HEK293 (cell line): ENCODE data around the gene SRRM5.
A peak's percentile ranks its signal among the peaks of the same experiment; 100 is the strongest.

ENCODE experiments used
- CTCF ChIA-PET: fragments of 350-600 bp; formaldehyde crosslinking; extraction: SDS; loops from one replicate; lab custom pipeline; 2021; ENCODE audit warnings: antibody characterized with exemption; lab: Yijun Ruan, JAX
- POLR2A ChIA-PET: fragments of 300-600 bp; formaldehyde crosslinking; extraction: SDS; loops from one replicate; lab custom pipeline; 2020; ENCODE audit warnings: antibody characterized with exemption, inconsistent platforms; lab: Yijun Ruan, JAX
- H3K27ac ChIP-seq: fragments of 200-500 bp; sonication (Bioruptor generic); 2 replicates; pipeline ENCODE4 v1.5.1; 2014; ENCODE audit warnings: low read depth, low read length, control low read depth, inconsistent platforms; ENCODE audit errors: extremely low read depth
- H3K36me3 ChIP-seq, 2 experiments: fragments of 200-500 bp in 1 of 2; sonication (Bioruptor generic) in 1 of 2; 1 replicate in 1 of 2; 2 replicates in 1 of 2; pipeline ENCODE4 v1.5.1; 2014 to 2017; ENCODE audit warnings: inconsistent platforms in 2 of 2, low read length in 2 of 2; ENCODE audit not compliant: control insufficient read depth in 2 of 2, insufficient read depth in 1 of 2
- H3K4me1 ChIP-seq: fragments of 200-500 bp; sonication (Bioruptor generic); 2 replicates; pipeline ENCODE4 v1.5.1; 2014; ENCODE audit warnings: mild to moderate bottlenecking, low read length, inconsistent platforms; ENCODE audit not compliant: control insufficient read depth, insufficient read depth
- H3K4me3 ChIP-seq: 2 replicates; pipeline ENCODE4 v1.5.1; 2011; ENCODE audit warnings: low read depth, mild to moderate bottlenecking, control low read depth, low read length, moderate library complexity
- H3K9me3 ChIP-seq: fragments of 200-500 bp; sonication (Bioruptor generic); 2 replicates; pipeline ENCODE4 v1.5.1; 2014; ENCODE audit warnings: low read depth, low read length, inconsistent platforms; ENCODE audit not compliant: control insufficient read depth, insufficient read depth
- ATF2 ChIP-seq: fragments of 450-650 bp; formaldehyde crosslinking; IDR thresholded peaks from 2 replicates; pipeline ENCODE4 v1.5.1; 2016; ENCODE audit warnings: missing biosample characterization, missing genetic modification characterization, low read depth
- FEZF1 ChIP-seq: fragments of 450-650 bp; formaldehyde crosslinking; IDR thresholded peaks from 2 replicates; pipeline ENCODE4 v1.5.1; 2016; ENCODE audit warnings: missing biosample characterization, missing genetic modification characterization
- HOXD13 ChIP-seq: sonication (generic); formaldehyde crosslinking; IDR thresholded peaks from 2 replicates; pipeline ENCODE4 v1.8.0; 2022; ENCODE audit warnings: missing genetic modification reagents, borderline replicate concordance
- KLF8 ChIP-seq: fragments of 450-650 bp; formaldehyde crosslinking; IDR thresholded peaks from 2 replicates; pipeline ENCODE4 v1.5.1; 2016; ENCODE audit warnings: missing biosample characterization, missing genetic modification characterization
- MYNN ChIP-seq: fragments of 450-650 bp; formaldehyde crosslinking; IDR thresholded peaks from 2 replicates; pipeline ENCODE4 v1.5.1; 2016; ENCODE audit warnings: missing biosample characterization, missing genetic modification characterization, borderline replicate concordance
- OVOL3 ChIP-seq: fragments of 450-650 bp; formaldehyde crosslinking; IDR thresholded peaks from 2 replicates; pipeline ENCODE4 v1.5.1; 2016; ENCODE audit warnings: missing biosample characterization, missing genetic modification characterization
- REPIN1 ChIP-seq: fragments of 450-650 bp; formaldehyde crosslinking; IDR thresholded peaks from 2 replicates; pipeline ENCODE4 v1.5.1; 2017; ENCODE audit warnings: missing biosample characterization, missing genetic modification characterization, low read depth
- ZBTB20 ChIP-seq: fragments of 450-650 bp; formaldehyde crosslinking; IDR thresholded peaks from 2 replicates; pipeline ENCODE4 v1.5.1; 2016; ENCODE audit warnings: missing biosample characterization, missing genetic modification characterization
- ZBTB21 ChIP-seq: fragments of 450-650 bp; formaldehyde crosslinking; IDR thresholded peaks from 2 replicates; pipeline ENCODE4 v1.5.1; 2017; ENCODE audit warnings: missing biosample characterization, missing genetic modification characterization
- ZBTB48 ChIP-seq: fragments of 450-650 bp; formaldehyde crosslinking; IDR thresholded peaks from 2 replicates; pipeline ENCODE4 v1.5.1; 2016; ENCODE audit warnings: missing biosample characterization, missing genetic modification characterization
- ZBTB8A ChIP-seq: fragments of 450-650 bp; formaldehyde crosslinking; IDR thresholded peaks from 2 replicates; pipeline ENCODE4 v1.5.1; 2016; ENCODE audit warnings: missing biosample characterization, missing genetic modification characterization
- ZFP3 ChIP-seq: fragments of 450-650 bp; formaldehyde crosslinking; IDR thresholded peaks from 2 replicates; pipeline ENCODE4 v1.5.1; 2016; ENCODE audit warnings: low read depth, missing biosample characterization, missing genetic modification characterization
- ZNF174 ChIP-seq: fragments of 450-650 bp; formaldehyde crosslinking; IDR thresholded peaks from 2 replicates; pipeline ENCODE4 v1.5.0; 2017; ENCODE audit warnings: missing biosample characterization, mild to moderate bottlenecking, missing genetic modification characterization
- ZNF202 ChIP-seq: fragments of 450-650 bp; formaldehyde crosslinking; IDR thresholded peaks from 2 replicates; pipeline ENCODE4 v1.5.1; 2016; ENCODE audit warnings: missing biosample characterization, missing genetic modification characterization, borderline replicate concordance
- ZNF24 ChIP-seq: fragments of 450-650 bp; formaldehyde crosslinking; IDR thresholded peaks from 2 replicates; pipeline ENCODE4 v1.5.1; 2016; ENCODE audit warnings: missing biosample characterization, missing genetic modification characterization
- ZNF394 ChIP-seq: fragments of 450-650 bp; formaldehyde crosslinking; IDR thresholded peaks from 2 replicates; pipeline ENCODE4 v1.5.1; 2016; ENCODE audit warnings: missing biosample characterization, missing genetic modification characterization, mild to moderate bottlenecking, moderate library complexity, borderline replicate concordance
- ZNF423 ChIP-seq: fragments of 450-650 bp; formaldehyde crosslinking; IDR thresholded peaks from 2 replicates; pipeline ENCODE4 v1.5.1; 2016; ENCODE audit warnings: missing biosample characterization, missing genetic modification characterization
- ZNF514 ChIP-seq: fragments of 450-650 bp; formaldehyde crosslinking; IDR thresholded peaks from 2 replicates; pipeline ENCODE4 v1.5.1; 2016; ENCODE audit warnings: missing biosample characterization, missing genetic modification characterization
- ZNF623 ChIP-seq: fragments of 450-650 bp; formaldehyde crosslinking; IDR thresholded peaks from 2 replicates; pipeline ENCODE4 v1.5.1; 2016; ENCODE audit warnings: missing biosample characterization, missing genetic modification characterization
- ZNF843 ChIP-seq: fragments of 450-650 bp; formaldehyde crosslinking; IDR thresholded peaks from 2 replicates; pipeline ENCODE4 v1.5.1; 2016; ENCODE audit warnings: missing biosample characterization, missing genetic modification characterization
- TF ChIP-seq, protein P1 (sequence below): fragments of 450-650 bp; formaldehyde crosslinking; IDR thresholded peaks from 2 replicates; pipeline ENCODE4 v1.5.1; 2017; ENCODE audit warnings: missing biosample characterization, mild to moderate bottlenecking, missing genetic modification characterization, moderate library complexity
- TF ChIP-seq, protein P2 (sequence below): fragments of 450-650 bp; formaldehyde crosslinking; IDR thresholded peaks from 2 replicates; pipeline ENCODE4 v1.5.1; 2017; ENCODE audit warnings: missing biosample characterization, missing genetic modification characterization
- TF ChIP-seq, protein P3 (sequence below): fragments of 450-650 bp; formaldehyde crosslinking; IDR thresholded peaks from 2 replicates; pipeline ENCODE4 v1.5.1; 2016; ENCODE audit warnings: missing biosample characterization, missing genetic modification characterization
- TF ChIP-seq, protein P4 (sequence below): fragments of 450-650 bp; formaldehyde crosslinking; IDR thresholded peaks from 2 replicates; pipeline ENCODE4 v1.5.1; 2016; ENCODE audit warnings: missing biosample characterization, missing genetic modification characterization

The SRRM5 gene

DNA sequence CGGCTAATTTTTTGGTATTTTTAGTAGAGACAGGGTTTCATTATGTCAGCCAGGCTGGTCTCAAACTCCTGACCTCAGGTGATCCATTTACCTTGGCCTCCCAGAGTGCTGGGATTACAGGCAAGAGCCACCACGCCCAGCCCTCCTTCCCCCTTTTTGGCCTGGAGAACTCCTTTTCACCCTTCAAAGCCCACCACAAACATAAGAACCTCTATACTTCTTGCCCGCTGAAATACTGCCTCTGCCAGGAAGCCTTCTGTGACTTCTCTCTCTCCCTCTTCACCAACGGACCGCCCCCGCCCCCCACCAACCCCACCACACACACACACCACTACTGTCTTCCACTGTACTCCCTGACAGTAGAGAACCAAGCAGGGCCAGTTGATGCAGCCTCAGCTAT is 5.1 kb downstream of the SRRM5 start (continued):
- TF ChIP-seq, protein P1, sequence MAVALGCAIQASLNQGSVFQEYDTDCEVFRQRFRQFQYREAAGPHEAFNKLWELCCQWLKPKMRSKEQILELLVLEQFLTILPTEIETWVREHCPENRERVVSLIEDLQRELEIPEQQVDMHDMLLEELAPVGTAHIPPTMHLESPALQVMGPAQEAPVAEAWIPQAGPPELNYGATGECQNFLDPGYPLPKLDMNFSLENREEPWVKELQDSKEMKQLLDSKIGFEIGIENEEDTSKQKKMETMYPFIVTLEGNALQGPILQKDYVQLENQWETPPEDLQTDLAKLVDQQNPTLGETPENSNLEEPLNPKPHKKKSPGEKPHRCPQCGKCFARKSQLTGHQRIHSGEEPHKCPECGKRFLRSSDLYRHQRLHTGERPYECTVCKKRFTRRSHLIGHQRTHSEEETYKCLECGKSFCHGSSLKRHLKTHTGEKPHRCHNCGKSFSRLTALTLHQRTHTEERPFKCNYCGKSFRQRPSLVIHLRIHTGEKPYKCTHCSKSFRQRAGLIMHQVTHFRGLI, result no peak
- peak; percentile 35; the same call in 1 of the 2 replicates for TF ChIP-seq ZBTB20 (tag by site-specific recombination)

DNA sequence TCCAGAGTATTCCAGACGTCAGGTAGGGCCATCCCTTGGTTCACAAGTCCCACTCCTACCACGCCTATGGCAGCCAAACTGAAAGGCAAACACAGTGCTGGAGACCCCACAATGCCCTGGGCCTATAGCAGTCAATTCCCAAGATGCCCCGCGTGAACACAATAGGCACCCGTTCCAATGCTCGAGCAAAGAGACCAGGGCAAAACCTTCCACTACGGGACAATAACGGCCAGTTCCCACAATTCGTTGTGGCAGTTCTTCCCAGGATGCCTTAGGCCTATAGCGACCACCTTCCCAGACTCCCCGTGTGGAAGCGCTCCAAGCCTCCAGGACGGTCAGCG is 7.0 kb downstream of the SRRM5 start:
- Histone ChIP-seq H3K27ac (peak overlapping the region; percentile 99), H3K9me3 (no peaks in the 10 kb centered on the region), H3K36me3 (peaks cover 4 to 22% of the 10 kb centered on the region in 2 experiments), H3K4me3 (peak overlapping the region; percentile 49), H3K4me1 (peaks cover 21% of the 10 kb centered on the region)
- ChIA-PET POLR2A (interaction anchor here (0.6 to 2.3 kb wide), 4 partner anchors 16 to 144 kb away, joined by 4 to 9 read pairs (median 8); partner anchors contain the start of genes IRGQ and ZNF576), CTCF (interaction anchor here (0.5 to 1.5 kb wide), 7 partner anchors 16 to 198 kb away, joined by 3 to 4 read pairs (median 3); no protein-coding TSS in a partner anchor)
- TF ChIP-seq MYNN (no peak), ZNF202 (tag by site-specific recombination) (no peak), ZNF843 (tag by site-specific recombination) (peak; percentile 80; the same call in 1 of the 2 replicates), ZBTB21 (tag by site-specific recombination) (peak; percentile 79), FEZF1 (tag by site-specific recombination) (no peak), ZNF394 (peak; percentile 53; the same call in 1 of the 2 replicates), ZNF174 (tag by site-specific recombination) (no peak), KLF8 (tag by site-specific recombination) (no peak), REPIN1 (tag by site-specific recombination) (no peak), ZNF24 (tag by site-specific recombination) (0 out of 2 replicates have a peak, but pooled peaks have one; percentile 88), OVOL3 (tag by site-specific recombination) (peak; percentile 38; the same call in 1 of the 2 replicates), ZNF514 (tag by site-specific recombination) (no peak), ZNF623 (tag by site-specific recombination) (0 out of 2 replicates have a peak, but pooled peaks have one; percentile 35), ZBTB48 (tag by site-specific recombination) (peak; percentile 92), ZBTB8A (tag by site-specific recombination) (no peak), ATF2 (tag by site-specific recombination) (0 out of 2 replicates have a peak, but pooled peaks have one; percentile 2), HOXD13 (CRISPR knock-in tag) (no peak), ZNF423 (tag by site-specific recombination) (no peak; the same call in 1 of the 2 replicates), ZFP3 (0 out of 2 replicates have a peak, but pooled peaks have one; percentile 22)
- TF ChIP-seq, protein P2, sequence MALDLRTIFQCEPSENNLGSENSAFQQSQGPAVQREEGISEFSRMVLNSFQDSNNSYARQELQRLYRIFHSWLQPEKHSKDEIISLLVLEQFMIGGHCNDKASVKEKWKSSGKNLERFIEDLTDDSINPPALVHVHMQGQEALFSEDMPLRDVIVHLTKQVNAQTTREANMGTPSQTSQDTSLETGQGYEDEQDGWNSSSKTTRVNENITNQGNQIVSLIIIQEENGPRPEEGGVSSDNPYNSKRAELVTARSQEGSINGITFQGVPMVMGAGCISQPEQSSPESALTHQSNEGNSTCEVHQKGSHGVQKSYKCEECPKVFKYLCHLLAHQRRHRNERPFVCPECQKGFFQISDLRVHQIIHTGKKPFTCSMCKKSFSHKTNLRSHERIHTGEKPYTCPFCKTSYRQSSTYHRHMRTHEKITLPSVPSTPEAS, result peak; percentile 63; the same call in 1 of the 2 replicates
- TF ChIP-seq, protein P3, sequence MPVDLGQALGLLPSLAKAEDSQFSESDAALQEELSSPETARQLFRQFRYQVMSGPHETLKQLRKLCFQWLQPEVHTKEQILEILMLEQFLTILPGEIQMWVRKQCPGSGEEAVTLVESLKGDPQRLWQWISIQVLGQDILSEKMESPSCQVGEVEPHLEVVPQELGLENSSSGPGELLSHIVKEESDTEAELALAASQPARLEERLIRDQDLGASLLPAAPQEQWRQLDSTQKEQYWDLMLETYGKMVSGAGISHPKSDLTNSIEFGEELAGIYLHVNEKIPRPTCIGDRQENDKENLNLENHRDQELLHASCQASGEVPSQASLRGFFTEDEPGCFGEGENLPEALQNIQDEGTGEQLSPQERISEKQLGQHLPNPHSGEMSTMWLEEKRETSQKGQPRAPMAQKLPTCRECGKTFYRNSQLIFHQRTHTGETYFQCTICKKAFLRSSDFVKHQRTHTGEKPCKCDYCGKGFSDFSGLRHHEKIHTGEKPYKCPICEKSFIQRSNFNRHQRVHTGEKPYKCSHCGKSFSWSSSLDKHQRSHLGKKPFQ (tag by site-specific recombination), result no peak
- TF ChIP-seq, protein P4, sequence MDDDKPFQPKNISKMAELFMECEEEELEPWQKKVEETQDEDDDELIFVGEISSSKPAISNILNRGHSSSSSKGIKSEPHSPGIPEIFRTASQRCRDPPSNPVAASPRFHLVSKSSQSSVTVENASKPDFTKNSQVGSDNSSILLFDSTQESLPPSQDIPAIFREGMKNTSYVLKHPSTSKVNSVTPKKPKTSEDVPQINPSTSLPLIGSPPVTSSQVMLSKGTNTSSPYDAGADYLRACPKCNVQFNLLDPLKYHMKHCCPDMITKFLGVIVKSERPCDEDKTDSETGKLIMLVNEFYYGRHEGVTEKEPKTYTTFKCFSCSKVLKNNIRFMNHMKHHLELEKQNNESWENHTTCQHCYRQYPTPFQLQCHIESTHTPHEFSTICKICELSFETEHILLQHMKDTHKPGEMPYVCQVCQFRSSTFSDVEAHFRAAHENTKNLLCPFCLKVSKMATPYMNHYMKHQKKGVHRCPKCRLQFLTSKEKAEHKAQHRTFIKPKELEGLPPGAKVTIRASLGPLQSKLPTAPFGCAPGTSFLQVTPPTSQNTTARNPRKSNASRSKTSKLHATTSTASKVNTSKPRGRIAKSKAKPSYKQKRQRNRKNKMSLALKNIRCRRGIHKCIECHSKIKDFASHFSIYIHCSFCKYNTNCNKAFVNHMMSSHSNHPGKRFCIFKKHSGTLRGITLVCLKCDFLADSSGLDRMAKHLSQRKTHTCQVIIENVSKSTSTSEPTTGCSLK (tag by site-specific recombination), result no peak
